Activated gamma-delta T cell (primary cell): Measurements from ENCODE around the gene PDZRN4.
"Not testable (repeated sequence)": the region's sequence is repeated elsewhere in the genome, so short reads cannot be mapped to it uniquely, and the experiment has no call there.

ENCODE experiments used
- DNase-seq: peaks from one replicate; lab custom pipeline; 2025; lab: John Stamatoyannopoulos, UW

Gene PDZRN4

DNA sequence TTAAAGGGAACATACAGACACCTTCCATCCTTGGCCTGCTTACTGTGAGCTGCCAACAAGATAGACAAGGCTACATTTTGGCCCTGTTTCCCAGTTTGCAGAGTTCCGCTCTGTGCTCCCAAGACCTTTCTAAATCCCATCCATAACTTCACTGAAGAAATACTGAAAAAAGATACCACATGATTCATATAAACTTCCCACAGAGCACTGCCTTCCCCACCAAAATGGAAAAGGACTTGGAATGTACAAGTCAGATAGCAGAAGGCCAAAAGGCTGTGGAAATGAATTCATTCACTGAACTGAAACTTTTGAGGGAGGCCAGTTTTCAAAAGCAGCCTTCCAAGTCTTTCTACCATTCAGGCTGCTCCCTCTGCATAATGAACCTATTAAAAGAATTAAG lies 29.6 kb downstream of the PDZRN4 start:
- no peak for DNase-seq

DNA sequence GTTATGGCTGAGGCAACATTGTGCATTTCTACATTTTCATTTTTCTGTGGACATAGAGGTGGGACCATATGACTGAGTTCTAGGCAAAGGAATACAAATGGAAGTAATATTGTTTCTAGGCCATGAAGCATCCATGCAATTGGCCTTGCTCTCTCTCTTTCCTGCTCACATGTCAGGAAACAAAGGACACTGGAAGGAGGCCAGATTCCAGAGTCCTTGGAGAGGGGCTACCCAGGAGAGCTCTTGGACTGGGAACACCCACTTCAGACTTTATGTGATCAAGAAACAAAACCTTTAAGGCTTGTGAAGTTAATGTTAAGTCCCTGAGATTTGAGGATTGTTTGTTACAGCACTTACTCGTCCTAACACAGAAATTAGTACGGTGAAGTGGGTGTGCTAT lies 32.8 kb downstream of the PDZRN4 start:
- DNase-seq = no peak

DNA sequence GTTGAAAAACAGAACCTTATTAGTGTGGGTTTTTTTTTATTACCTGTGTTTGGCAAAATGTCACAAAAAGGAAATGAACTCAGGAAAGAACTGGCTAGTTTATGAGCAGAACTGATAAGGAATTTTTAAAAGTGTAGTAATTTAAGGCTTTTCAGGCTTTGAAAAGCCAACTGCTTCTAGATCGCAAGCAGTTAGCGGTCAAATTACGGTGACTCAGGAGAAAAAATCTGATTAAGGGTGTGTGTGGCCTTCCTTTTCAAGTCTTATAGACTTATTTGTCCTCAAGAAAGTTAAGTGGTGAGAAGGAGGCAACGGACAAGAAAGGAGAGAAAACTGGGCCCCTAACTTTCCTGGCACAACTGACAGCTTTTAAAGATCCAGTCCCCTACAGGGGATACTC lies 33.4 kb downstream of the PDZRN4 start:
- DNase-seq = no peak

DNA sequence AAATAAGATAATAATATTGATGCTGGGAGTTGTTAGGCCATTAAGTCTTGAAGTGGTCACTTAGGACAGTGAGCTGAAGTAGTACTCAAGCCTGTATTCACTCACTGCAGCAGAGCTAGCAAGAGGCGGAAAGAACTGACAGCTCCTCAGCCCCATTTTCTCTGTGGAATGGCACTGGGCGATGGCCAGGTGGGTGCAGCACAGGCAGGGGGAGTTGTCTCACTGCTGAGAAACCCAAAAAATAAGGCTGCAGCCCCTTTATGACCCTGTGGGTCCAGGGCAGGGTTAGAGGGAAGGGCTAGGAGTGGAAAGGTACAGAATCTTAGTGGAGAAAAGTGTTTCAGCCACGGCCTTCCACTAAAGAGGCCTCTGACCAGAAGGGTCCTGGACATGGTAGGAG lies 35.5 kb downstream of the PDZRN4 start:
- DNase-seq = no peak

DNA sequence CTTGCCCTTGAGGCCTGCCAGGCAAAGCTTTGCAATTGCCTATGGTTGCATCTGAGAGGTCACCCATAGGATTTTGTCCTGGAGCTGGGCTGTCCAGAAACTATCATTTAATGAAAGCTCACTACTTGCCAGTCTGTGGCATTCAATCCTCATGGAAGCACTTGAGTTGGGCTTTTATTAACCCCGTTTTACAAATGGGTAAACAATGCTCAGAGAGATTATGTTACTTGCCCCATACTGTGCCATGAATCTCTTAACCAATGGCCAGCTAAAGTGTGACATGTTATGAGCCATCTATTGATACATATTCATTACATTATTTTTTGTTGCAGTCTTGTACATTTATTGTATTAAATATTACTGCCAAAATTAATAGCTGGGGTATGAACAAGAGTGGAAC lies 35.9 kb downstream of the PDZRN4 start:
- no peak for DNase-seq

DNA sequence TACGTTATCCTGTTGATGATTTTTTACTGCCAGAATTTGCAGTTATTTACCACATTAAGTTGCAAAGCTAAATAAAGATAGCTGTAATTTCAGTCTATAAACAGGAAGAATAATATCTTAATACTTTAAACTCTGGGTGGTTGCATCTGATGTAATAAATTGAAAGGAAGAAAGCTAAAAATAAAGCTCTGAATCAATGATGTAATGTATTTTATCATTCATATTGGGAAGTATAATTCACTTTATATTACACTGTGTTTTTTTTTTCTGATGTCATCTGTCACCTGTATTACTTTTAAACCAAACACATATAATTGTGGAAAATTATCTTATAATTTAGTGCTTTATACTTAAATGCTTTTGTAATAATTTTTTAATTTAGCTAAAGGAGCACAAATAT lies 37.1 kb downstream of the PDZRN4 start:
- DNase-seq = no peak

DNA sequence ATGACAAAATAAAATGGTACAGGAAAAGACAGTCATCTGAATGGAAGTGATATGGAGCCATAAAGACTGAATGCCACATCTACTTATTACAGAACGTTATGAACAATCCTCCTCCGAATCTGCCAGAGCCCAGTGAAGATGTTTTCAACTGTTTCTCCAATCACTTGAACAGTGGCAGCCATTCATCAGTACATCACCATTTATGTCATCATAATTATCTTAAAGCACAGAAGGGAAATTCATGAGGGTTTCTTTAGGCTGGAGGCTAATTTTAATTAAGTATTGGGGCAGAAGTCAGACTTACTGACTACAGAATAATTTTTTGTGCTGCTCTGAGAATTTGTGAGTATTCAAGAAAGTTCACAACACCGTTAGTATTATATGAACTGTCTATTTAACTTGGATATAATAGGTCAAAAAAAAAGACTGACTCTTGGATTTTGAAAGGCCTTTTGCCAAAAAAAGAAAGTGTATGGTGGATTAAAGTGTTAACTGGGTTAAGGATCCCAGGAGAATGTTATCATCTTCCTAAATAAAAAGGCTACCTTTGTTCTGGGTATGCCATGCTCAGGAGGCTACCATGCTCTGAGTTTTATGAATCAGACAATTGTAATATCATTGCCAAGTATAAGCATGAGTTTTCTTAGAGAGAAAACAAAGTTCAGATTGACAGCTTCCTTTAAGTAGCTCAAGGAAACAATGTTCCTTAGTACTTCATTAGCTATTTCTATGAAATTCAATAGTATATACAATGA lies 40.1 kb downstream of the PDZRN4 start:
- no peak for DNase-seq

DNA sequence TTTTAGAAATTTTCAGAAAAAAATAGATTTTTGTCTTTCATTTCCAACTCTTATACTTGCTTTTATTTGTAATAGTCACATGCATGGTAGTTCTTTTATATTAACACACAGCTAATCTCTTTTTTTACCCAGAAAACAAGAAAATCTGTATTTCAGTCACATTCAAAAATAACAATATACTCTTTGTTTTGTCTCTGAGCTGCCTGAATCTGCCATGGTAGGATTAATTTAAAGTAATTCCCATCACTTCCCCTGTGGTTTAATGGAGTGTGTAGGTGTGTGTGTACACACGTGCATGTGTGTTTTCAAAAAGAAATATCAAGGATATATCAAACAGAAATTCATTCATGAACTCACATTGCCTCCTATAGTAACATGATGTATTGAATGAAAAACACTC lies 42.6 kb downstream of the PDZRN4 start:
- no peak for DNase-seq

DNA sequence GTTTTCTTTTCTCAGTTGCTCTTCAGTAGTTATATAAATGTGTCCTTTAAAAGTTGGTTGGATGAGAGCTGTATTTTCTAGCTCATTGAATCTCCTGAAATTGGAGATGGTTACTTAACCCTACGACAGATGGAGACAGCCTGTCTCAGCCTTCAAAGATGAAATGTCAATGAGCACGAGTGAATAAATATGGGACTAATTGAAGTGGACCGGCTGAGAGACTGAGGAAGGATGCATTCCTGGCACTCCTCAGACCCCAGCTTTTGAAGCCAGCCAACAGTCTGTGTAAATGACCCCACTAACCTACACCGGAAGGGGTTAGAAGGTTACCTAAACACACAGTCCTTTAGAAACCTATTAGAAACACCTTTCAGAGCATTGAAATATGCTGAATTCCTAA lies 46.6 kb downstream of the PDZRN4 start:
- no peak for DNase-seq

DNA sequence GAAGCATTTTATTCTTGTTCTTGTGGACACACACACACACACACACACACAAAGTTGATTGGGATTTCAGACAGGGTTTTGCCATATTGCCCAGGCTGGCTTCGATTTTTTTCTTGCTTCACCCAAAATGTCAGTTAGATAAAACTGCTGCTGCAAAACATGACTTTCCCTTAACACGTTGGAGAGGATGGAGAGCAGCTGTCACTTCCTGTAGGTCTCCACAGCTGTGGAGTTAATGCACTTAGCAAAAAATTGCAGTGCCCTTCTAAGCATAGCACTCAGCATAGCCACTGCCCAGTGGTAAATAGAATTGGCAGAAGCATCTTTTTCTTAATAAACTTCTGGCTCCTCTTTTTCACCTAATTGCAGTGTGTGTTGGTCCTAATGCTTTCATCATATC lies 54.5 kb downstream of the PDZRN4 start:
- DNase-seq = no peak

DNA sequence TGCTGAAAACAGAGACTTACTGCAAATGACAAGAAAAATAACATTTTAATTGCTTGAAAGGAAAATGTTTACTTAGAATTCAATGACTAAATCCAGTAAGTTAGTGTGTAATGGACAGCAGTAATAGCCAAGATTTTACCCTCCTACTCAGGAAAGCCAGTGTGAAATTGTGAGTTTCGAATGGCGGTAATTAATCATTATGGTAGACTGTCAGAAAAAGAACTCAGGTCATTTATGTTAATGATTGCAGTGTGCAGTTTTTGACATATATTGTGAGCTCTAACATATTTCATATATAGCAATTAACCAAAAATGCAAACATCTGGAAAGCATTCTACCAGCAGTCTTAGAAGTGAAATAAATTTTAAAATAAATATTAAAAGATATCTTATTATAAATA lies 60.3 kb downstream of the PDZRN4 start:
- DNase-seq = no peak

DNA sequence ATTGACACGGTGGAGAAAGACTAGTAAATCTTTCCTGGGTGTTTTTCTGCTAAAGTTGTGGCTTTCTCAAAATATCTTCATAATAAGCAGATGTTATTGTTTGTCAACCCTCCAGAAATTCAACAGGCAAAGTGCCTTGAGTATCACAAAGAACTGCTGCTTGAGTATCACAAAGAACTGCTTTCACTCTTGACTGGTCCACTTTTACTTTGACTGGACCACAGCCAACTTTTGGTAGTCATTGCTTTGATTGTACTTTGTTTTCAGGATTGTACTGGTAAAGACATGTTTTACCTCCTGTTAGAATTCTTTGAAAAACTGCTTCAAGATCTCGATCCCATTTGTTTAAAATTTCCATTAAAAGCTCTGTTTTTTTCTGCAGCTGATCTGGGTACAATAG lies 62.6 kb downstream of the PDZRN4 start:
- no peak for DNase-seq

DNA sequence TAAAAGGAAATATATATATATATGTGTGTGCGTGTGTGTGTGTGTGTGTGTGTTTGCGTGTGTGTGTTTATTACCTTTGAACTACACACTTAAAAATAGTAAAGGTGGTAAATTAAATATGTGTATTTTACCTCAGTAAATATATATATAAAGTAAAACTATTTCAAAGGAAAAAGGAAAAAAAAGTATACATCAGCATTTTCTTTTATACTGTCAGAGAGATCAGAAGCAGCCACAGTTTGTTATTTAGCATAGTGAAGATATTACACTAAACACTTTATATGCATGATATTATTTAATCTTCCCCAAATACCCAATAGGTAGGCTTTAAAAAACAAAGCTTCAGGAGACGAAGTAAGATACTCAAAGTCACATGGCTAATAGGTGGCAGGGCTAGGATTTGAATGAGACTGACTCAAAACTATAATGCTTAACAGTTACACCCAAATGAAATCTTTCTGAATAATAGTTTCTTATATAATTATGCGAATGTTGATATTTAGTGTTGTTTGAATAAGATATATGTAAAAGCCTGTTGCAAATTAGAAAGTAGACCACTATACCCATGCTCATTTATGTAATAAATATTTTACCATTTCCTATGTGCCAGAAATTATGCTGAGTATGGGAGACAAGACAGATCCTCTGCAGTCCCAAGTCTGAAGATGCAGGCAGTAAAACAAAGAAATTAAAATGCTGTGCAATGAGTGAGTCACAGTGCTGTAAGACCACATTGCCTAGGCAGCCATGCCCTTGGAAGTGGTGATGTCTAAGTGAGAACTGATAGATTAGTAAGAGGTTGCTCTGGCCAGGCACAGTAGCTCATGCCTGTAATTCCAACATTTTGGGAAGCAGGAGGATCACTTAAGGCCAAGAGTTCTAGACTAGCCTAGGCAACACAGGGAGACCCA lies 66.1 kb downstream of the PDZRN4 start:
- no peak for DNase-seq

DNA sequence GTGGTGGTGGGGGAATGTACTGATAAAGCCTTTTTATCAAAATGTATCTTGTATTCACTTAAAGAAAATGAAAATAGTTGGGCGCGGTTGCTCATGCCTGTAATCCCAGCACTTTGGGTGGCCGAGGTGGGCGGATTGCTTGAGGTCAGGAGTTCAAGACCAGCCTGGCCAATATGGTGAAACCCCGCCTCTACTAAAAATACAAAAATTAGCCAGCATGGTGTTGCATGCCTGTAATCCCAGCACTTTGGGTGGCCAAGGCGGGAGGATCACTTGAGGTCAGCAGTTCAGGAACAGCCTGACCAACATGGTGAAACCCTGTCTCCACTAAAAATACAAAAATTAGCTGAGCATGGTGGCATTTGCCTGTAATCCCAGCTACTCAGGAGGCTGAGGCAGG lies 75.1 kb downstream of the PDZRN4 start:
- DNase-seq = not testable (repeated sequence)

DNA sequence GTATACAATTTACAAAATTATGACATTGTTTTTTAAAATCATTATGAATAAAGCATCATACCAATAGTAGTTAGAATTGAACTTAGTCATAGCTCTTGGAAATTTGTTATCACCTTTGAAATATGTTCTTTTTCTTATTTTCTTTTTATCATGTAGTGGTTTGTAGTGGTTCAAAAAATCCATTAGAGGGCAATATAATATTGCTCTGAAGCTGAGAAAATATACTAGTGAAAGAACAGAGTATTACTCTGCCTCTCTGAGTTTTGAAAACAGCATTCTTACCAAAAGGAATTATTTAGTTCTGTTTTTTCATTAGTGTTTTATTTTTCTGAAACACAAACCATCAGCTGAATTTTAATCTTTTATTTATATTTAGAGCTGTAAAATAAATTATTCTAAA lies 76.2 kb downstream of the PDZRN4 start:
- no peak for DNase-seq

DNA sequence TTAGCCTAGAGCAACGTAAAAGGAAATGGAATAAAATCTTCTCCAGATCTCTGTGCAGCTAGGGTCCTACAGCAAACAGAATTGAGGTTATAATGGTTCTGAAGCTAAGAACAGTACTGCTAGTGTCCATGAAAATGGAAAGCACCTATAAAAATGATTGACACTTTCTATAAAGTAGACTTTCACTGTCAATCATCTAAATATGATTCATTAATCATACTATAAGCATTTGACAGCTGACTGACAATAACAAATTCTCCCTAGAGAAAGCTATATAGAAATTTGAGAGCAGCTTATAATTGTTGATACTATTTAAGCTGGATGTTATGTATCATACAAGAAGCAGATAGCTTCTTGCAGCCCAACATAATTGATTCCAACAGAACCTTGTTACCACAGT lies 80.9 kb downstream of the PDZRN4 start:
- no peak for DNase-seq

DNA sequence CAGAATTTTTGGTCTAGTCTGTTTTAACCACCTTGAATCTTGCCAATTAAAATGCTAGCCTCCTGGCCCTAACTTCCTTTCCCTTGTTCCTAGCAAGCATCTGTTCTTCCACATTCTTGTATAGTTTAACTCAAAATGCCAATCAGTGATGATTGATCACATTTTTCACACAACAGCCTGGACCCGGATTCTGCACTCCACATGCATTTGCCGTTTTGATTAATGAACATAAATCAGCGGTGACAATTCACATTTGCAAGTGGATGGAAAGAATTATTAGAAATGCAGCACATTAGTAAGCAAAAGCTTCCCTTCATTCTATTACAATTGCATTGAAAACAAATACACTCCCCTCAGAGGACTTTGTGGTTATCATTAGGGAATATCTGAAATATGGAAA lies 83.4 kb downstream of the PDZRN4 start:
- DNase-seq = no peak

DNA sequence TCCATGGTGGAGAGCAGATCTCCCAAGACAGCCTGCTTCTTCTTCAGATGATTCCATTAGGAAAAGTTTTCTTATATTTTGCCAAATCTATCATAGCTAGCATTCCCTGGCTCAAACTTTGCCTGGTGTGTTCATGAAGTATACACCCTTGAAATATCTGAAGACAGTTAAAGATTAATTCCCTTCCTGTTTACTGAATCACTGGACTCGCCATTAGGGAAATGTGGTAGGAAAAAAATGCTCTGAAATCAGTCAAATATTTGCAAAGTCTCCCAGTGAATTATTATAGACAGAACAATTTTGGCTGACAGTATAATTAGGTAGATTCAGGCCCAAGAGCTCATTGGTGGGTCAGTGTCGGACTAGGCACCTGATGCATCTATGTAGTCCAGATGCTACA lies 86.5 kb downstream of the PDZRN4 start:
- DNase-seq = no peak

DNA sequence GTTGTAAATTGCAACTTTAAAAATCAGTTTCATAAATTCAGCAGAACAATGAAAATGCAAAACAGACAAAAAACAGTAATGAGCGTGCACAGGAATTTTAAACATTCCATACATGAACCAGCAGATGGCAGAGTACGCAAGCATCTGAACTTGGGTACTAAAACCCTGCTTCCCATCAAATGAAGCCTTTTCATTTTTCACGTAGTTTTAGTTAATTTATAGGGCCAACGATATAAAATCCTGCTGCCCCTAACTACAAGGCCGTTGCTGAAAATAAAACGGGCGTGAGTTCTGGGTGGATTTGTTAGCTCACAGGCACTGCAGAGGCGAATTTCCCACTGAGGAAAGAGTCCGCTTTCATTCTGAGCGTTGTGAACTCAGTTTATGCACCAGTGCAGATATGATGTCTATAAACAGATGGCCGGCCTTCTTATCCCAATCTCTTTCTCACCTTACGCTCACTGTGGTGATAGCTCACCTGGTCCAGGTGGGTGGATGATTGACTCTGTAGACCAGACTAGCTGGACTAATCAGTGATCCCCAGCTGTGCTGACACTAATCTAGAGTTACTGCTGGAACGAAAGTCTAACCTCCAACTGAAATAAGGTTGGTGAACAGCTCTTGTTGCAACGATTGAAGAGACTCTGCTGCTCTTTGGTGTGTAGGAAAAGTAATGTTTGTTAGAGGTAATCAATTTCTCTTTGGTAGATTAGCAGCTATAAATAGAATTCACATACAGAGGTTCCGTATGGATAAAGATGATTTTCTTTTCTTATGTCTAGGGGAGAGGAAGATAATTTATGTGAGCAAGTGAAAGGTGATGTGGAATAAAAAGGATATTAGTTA lies 89.2 kb downstream of the PDZRN4 start:
- DNase-seq = no peak

DNA sequence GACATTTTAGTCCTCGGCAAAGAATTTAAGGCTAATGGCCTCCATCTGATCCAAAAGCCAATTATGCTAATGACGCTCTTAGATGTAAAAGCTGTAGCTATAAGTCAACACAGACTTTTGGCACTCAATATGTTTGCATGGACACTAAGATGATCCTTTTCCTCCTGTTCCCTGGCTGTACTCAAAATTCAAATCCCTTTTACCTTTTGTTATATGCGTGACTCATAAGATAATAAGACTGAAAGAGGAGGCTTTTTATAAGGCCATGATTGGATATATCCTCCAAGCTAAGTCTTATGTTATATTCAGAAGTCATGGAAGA lies 89.8 kb downstream of the PDZRN4 start:
- DNase-seq = no peak

DNA sequence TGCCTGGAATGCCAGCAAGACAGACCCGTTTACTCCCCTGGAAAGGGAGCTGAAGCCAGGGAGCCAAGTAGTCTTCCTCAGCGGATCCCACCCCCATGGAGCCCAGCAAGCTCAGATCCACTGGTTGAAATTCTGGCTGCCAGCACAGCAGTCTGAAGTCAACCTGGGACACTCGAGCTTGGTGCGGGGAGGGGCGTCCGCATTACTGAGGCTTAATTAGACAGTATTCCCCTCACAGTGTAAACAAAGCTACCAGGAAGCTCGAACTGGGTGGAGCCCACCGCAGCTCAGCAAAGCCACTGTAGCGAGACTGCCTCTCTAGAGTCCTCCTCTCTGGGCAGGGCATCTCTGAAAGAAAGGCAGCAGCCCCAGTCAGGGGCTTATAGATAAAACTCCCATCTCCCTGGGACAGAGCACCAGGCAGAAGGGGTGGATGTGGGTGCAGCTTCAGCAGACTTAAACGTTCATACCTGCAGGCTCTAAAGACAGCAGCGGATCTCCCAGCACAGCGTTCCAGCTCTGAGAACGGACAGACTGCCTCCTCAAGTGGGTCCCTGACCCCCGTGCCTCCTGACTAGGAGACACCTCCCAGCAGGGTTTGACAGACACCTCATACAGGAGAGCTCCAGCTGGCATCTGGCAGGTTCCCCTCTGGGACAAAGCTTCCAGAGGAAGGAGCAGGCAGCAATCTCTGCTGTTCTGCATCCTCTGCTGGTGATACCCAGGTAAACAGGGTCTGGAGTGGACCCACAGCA lies 92.4 kb downstream of the PDZRN4 start:
- not testable (repeated sequence) for DNase-seq

DNA sequence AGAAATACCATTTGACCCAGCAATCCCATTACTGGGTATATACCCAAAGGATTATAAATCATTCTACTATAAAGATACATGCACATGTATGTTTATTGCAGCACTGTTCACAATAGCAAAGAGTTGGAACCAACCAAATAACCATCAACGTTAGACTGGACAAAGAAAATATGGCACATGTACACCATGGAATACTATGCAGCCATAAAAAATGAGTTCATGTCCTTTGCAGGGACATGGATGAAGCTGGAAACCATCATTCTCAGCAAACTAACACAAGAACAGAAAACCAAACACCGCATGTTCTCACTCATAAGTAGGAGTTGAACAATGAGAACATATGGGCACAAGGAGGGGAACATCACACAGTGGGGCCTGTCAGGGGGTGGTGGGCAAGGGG lies 97.3 kb downstream of the PDZRN4 start:
- not testable (repeated sequence) for DNase-seq
